A673 (cell line): Measurements from ENCODE around the gene STIMATE. TPM values are rescaled to one million over a fixed set of nuclear protein-coding genes. Genes with fewer than 3 reads are reported as not detected.

Experiments used
- BruUV-seq: library from RNA; stranded (reverse); fragments of 400-500 nt; replicated peaks from 2 replicates; lab custom pipeline; 2021; lab: Mats Ljungman, UMichigan
- CTCF ChIA-PET: fragments of 300-600 bp; sonication (Branson Sonifier 250); formaldehyde crosslinking; loops from one replicate; lab custom pipeline; 2022; ENCODE audit warnings: antibody characterized with exemption; lab: Charles Lee
- POLR2A ChIA-PET: fragments of 300-600 bp; sonication (Branson Sonifier 250); formaldehyde crosslinking; loops from one replicate; lab custom pipeline; 2022; ENCODE audit warnings: antibody characterized with exemption; ENCODE audit not compliant: low non-redundant PET; lab: Charles Lee
- DNase-seq: peaks from one replicate; pipeline ENCODE4 v3.0.0-alpha.2; 2015; ENCODE audit warnings: low spot score
- H3K27ac ChIP-seq: fragments of 200-600 bp; sonication (generic); 2 replicates; pipeline ENCODE4 v1.5.1; 2016; ENCODE audit warnings: mixed run types, low read depth, mild to moderate bottlenecking, mixed read lengths, antibody characterized with exemption, low read length; ENCODE audit not compliant: poor library complexity, severe bottlenecking
- H3K27me3 ChIP-seq: fragments of 200-600 bp; sonication (generic); replicated peaks from 2 replicates; pipeline ENCODE4 v1.6.1; 2017; ENCODE audit warnings: mixed run types, low read depth, mild to moderate bottlenecking, mixed read lengths, antibody characterized with exemption, low read length; ENCODE audit not compliant: insufficient read depth, poor library complexity
- H3K36me3 ChIP-seq: fragments of 200-600 bp; sonication (generic); 2 replicates; pipeline ENCODE4 v1.6.1; 2016; ENCODE audit warnings: mixed run types, mild to moderate bottlenecking, mixed read lengths, antibody characterized with exemption, low read length; ENCODE audit not compliant: insufficient read depth, poor library complexity, severe bottlenecking
- H3K4me1 ChIP-seq: fragments of 200-600 bp; sonication (generic); 2 replicates; pipeline ENCODE4 v1.6.1; 2017; ENCODE audit warnings: mixed run types, mild to moderate bottlenecking, mixed read lengths, antibody characterized with exemption, low read length; ENCODE audit not compliant: insufficient read depth, poor library complexity, severe bottlenecking
- H3K4me3 ChIP-seq: fragments of 200-600 bp; sonication (generic); 2 replicates; pipeline ENCODE4 v1.5.1; 2016; ENCODE audit warnings: low read depth, mixed run types, mild to moderate bottlenecking, mixed read lengths, low read length; ENCODE audit not compliant: poor library complexity, severe bottlenecking
- H3K9me3 ChIP-seq: fragments of 200-600 bp; sonication (generic); 2 replicates; pipeline ENCODE4 v1.6.1; 2016; ENCODE audit warnings: mixed run types, low read depth, mild to moderate bottlenecking, mixed read lengths, antibody characterized with exemption, low read length; ENCODE audit not compliant: poor library complexity, severe bottlenecking
- CTCF ChIP-seq: fragments of 300-800, 200-600 bp; sonication (generic); conservative IDR thresholded peaks from 2 replicates; pipeline ENCODE4 v1.5.1; 2017; ENCODE audit warnings: low read depth, mild to moderate bottlenecking, antibody characterized with exemption, low read length, moderate library complexity, mixed read lengths
- EZH2 ChIP-seq: fragments of 200-600 bp; sonication (generic); IDR thresholded peaks from 2 replicates; pipeline ENCODE4 v1.6.1; 2017; ENCODE audit warnings: borderline replicate concordance, low read depth, mild to moderate bottlenecking, mixed read lengths, antibody characterized with exemption, low read length; ENCODE audit not compliant: poor library complexity, severe bottlenecking
- intact Hi-C: fragments of 100-400 bp; cut with micrococcal nuclease; formaldehyde crosslinking; loops from one replicate; pipeline ENCODE4 v1.10.0; 2022; ENCODE audit not compliant: unreplicated experiment
- total RNA-seq: library from RNA; stranded (reverse); gene quantifications from 2 replicates; pipeline ENCODE4 v1.2.3, GENCODE V29; 2021

The STIMATE gene
- total RNA-seq, 1 experiment from 2014 or later, result 11.3 TPM

- TF ChIP-seq EZH2 (no peak), CTCF (no peak)
- intact Hi-C loops, result no loop called here
- POLR2A ChIA-PET, result no interaction called here
- CTCF ChIA-PET, result no interaction called here
- no peaks in the 10 kb centered on the region for H3K36me3 ChIP-seq
- DNase-seq, result no peak
- no peak overlapping the region for H3K4me3 ChIP-seq
- no peak overlapping the region for H3K27ac ChIP-seq
- H3K4me1 ChIP-seq, result no peaks in the 10 kb centered on the region
- no peaks in the 10 kb centered on the region for H3K27me3 ChIP-seq
- BruUV-seq, result no TSS peak
- no peaks in the 10 kb centered on the region for H3K9me3 ChIP-seq
Measured at GRCh38 chr3:52793702-52794611, 103.4 kb downstream of the STIMATE start.

- Histone ChIP-seq H3K9me3 (no peaks in the 10 kb centered on the region), H3K4me3 (no peak overlapping the region), H3K4me1 (no peaks in the 10 kb centered on the region), H3K27me3 (no peaks in the 10 kb centered on the region), H3K27ac (no peak overlapping the region), H3K36me3 (no peaks in the 10 kb centered on the region)
- intact Hi-C loops, result no loop called here
- BruUV-seq, result no TSS peak
- POLR2A ChIA-PET, result no interaction called here
- CTCF ChIA-PET, result no interaction called here
- peak; percentile 13 for DNase-seq
- TF ChIP-seq EZH2 (no peak), CTCF (no peak)
Measured at GRCh38 chr3:52792961-52793695, 104.2 kb downstream of the STIMATE start.

GRCh38 chr3:52792413-52792812 lies 104.9 kb downstream of the STIMATE start:
- ChIA-PET POLR2A (no interaction called here), CTCF (no interaction called here)
- no peaks in the 10 kb centered on the region for H3K27me3 ChIP-seq
- no peak for DNase-seq
- no peaks in the 10 kb centered on the region for H3K4me1 ChIP-seq
- no peaks in the 10 kb centered on the region for H3K9me3 ChIP-seq
- TF ChIP-seq EZH2 (no peak), CTCF (no peak)
- no peak overlapping the region for H3K4me3 ChIP-seq
- no peaks in the 10 kb centered on the region for H3K36me3 ChIP-seq
- BruUV-seq, result no TSS peak
- intact Hi-C loops, result no loop called here
- H3K27ac ChIP-seq, result no peak overlapping the region
